Measurements from ENCODE around the gene WDR88. TPM values are rescaled to one million over a fixed set of nuclear protein-coding genes. Genes with fewer than 3 reads are reported as not detected.

The WDR88 gene
- total RNA-seq (2013): 0.10 TPM
- polyA plus RNA-seq (not detected), polyA minus RNA-seq (not detected in 2 replicates), total RNA-seq (0 to 0.30 (median 0) reads per million in 11 experiments)

- Mint-ChIP-seq H3K4me3 (no peak within 1 kb of the TSS), H3K9me3 (peaks cover 0 to 7% (median 5%) of the 10 kb centered on the region in 7 donors), H3K27ac (peak within 1 kb of the TSS in 1 of 7 donors; percentile 40), H3K36me3 (peaks cover 31 to 48% of the 10 kb centered on the region in 2 donors), H3K27me3 (ENCODE audit: low read depth in 3 of 3) (peaks cover 21 to 28% (median 23%) of the 10 kb centered on the region in 3 donors), H3K4me1 (no peaks in the 10 kb centered on the region)
- no peak within 1 kb of the TSS for H2AFZ ChIP-seq (ENCODE audit: insufficient read depth, low read depth, low read length, poor library complexity, severe bottlenecking)
- no peak within 1 kb of the TSS for H3K4me3 ChIP-seq (replicated peaks in 1 of 3; ENCODE audit: low read depth in 2 of 3, low read length in 3 of 3)
- no peak within 1 kb of the TSS for H3K27ac ChIP-seq (ENCODE audit: low read depth in 1 of 2, low read length in 2 of 2)
- intact Hi-C loops (cut with micrococcal nuclease): no loop called here
- H3K27me3 ChIP-seq (ENCODE audit: control insufficient read depth in 2 of 2, insufficient read depth in 2 of 2, low read length in 2 of 2): peaks cover 2 to 16% of the 10 kb centered on the region in 2 donors
- no peaks in the 10 kb centered on the region for H4K20me1 ChIP-seq (ENCODE audit: insufficient read depth, low read length)
- no peak within 1 kb of the TSS for H3K4me2 ChIP-seq (replicated peaks; ENCODE audit: extremely low read depth, low read length, poor library complexity, severe bottlenecking)
- no peak for DNase-seq
- no peak for TF ChIP-seq CTCF (IDR thresholded peaks at IDR 0.05)
- H3K4me1 ChIP-seq (ENCODE audit: control insufficient read depth in 1 of 2, insufficient read depth in 2 of 2, low read length in 2 of 2): no peaks in the 10 kb centered on the region
- H3K79me2 ChIP-seq (ENCODE audit: insufficient read depth, low read length): no peaks in the 10 kb centered on the region
- peaks cover 23 to 43% of the 10 kb centered on the region in 2 donors for H3K36me3 ChIP-seq (replicated peaks in 1 of 2; ENCODE audit: control insufficient read depth in 1 of 2, insufficient read depth in 2 of 2, low read length in 2 of 2)
- H3K9me3 ChIP-seq (replicated peaks in 1 of 2; ENCODE audit: control insufficient read depth in 1 of 2, insufficient read depth in 1 of 2, low read length in 2 of 2): no peaks in the 10 kb centered on the region
- H3K9ac ChIP-seq (ENCODE audit: insufficient read depth, low read length, poor library complexity, severe bottlenecking): no peak within 1 kb of the TSS
- 95% methylated on average over 43 of the region's 43 CpGs for WGBS (ENCODE audit: insufficient coverage)
Measured at GRCh38 chr19:33132021-33132420, at the start of gene WDR88. Gene WDR88 (plus strand): TSS chr19:33132114. CDS start chr19:33132170, 56 bp downstream.

GRCh38 chr19:33085570-33086128, 46.3 kb upstream of the WDR88 start:
- Histone ChIP-seq H3K4me2 (replicated peaks; ENCODE audit: extremely low read depth, low read length, poor library complexity, severe bottlenecking) (no peak overlapping the region), H3K4me3 (replicated peaks in 1 of 3; ENCODE audit: low read depth in 2 of 3, low read length in 3 of 3) (no peak overlapping the region), H3K4me1 (ENCODE audit: control insufficient read depth in 1 of 2, insufficient read depth in 2 of 2, low read length in 2 of 2) (peaks cover 10 to 18% of the 10 kb centered on the region in 2 donors), H3K9me3 (replicated peaks in 1 of 2; ENCODE audit: control insufficient read depth in 1 of 2, insufficient read depth in 1 of 2, low read length in 2 of 2) (no peaks in the 10 kb centered on the region), H4K20me1 (ENCODE audit: insufficient read depth, low read length) (no peaks in the 10 kb centered on the region), H2AFZ (ENCODE audit: insufficient read depth, low read depth, low read length, poor library complexity, severe bottlenecking) (no peak overlapping the region), H3K79me2 (ENCODE audit: insufficient read depth, low read length) (peaks cover 17% of the 10 kb centered on the region), H3K9ac (ENCODE audit: insufficient read depth, low read length, poor library complexity, severe bottlenecking) (no peak overlapping the region), H3K36me3 (replicated peaks in 1 of 2; ENCODE audit: control insufficient read depth in 1 of 2, insufficient read depth in 2 of 2, low read length in 2 of 2) (peaks cover 24 to 37% of the 10 kb centered on the region in 2 donors), H3K27me3 (ENCODE audit: control insufficient read depth in 2 of 2, insufficient read depth in 2 of 2, low read length in 2 of 2) (no peaks in the 10 kb centered on the region), H3K27ac (ENCODE audit: low read depth in 1 of 2, low read length in 2 of 2) (no peak overlapping the region)
- 97% methylated on average over 3 of the region's 3 CpGs for WGBS (ENCODE audit: insufficient coverage)
- no peak for TF ChIP-seq CTCF (IDR thresholded peaks at IDR 0.05)
- peak overlapping the region in 1 of 7 donors; percentile 49 for H3K27ac Mint-ChIP-seq
- intact Hi-C loops (cut with micrococcal nuclease): loop anchor here in 1 of 2 donors (10.0 kb wide), 1 partner anchor 111 kb away; the partner anchor contains the start of genes CEP89 and FAAP24
- peaks cover 0 to 6% (median 2%) of the 10 kb centered on the region in 3 donors for H3K27me3 Mint-ChIP-seq (ENCODE audit: low read depth in 3 of 3)
- peaks cover 20 to 37% of the 10 kb centered on the region in 2 donors for H3K36me3 Mint-ChIP-seq
- no peak overlapping the region for H3K4me3 Mint-ChIP-seq
- no peak for DNase-seq
- no peaks in the 10 kb centered on the region for H3K9me3 Mint-ChIP-seq
- peaks cover 16% of the 10 kb centered on the region for H3K4me1 Mint-ChIP-seq
